Measurements from ENCODE around the gene SCYGR5. TPM values are rescaled to one million over a fixed set of nuclear protein-coding genes. Genes with fewer than 3 reads are reported as not detected.

Gene SCYGR5
- total RNA-seq, 6 donors from 2014 or later: not detected

DNA sequence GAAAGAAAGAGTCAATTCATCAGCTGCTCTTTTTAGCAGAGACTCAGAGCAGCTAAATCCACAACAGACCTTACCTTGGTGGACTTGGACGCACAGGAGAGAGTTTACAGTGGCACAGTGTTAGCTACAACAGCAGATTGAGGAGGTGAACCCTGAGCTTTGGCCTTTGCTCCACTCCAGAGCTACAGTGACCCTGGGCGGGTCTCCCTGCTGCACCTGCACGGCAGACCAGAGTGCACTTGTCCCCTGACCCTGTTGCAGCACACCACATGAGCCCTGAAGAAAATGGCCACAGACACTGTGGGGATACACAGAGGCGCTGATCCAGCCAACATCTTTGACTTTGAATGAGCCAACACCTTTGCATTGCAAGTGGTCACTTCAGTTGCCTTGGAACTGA is 40.3 kb downstream of the SCYGR5 start:
- Histone ChIP-seq H3K4me1 (peaks cover 0 to 7% (median 2%) of the 10 kb centered on the region in 4 donors), H3K27me3 (no peaks in the 10 kb centered on the region), H3K27ac (no peak overlapping the region), H3K4me3 (no peak overlapping the region), H3K9me3 (no peaks in the 10 kb centered on the region), H3K36me3 (no peaks in the 10 kb centered on the region)
- DNase-seq: peak in 1 of 2 donors; percentile 19
- no peak for ATAC-seq (ENCODE audit: low FRiP score in 2 of 2)
- TF ChIP-seq POLR2A (IDR thresholded peaks at IDR 0.05) (no peak), POLR2AphosphoS5 (IDR thresholded peaks at IDR 0.05) (no peak), CTCF (IDR thresholded peaks at IDR 0.05) (no peak), EP300 (IDR thresholded peaks at IDR 0.05) (no peak)
- 87 to 94% methylated on average over 4 of the region's 4 CpGs for WGBS, 2 donors

- no peak for DNase-seq
- no peak for ATAC-seq (ENCODE audit: low FRiP score in 2 of 2)
- Histone ChIP-seq H3K36me3 (no peaks in the 10 kb centered on the region), H3K27ac (no peak overlapping the region), H3K9me3 (no peaks in the 10 kb centered on the region), H3K4me1 (peaks cover 0 to 7% (median 2%) of the 10 kb centered on the region in 4 donors), H3K4me3 (no peak overlapping the region), H3K27me3 (no peaks in the 10 kb centered on the region)
- 81 to 93% methylated on average over 6 of the region's 6 CpGs for WGBS, 2 donors
- TF ChIP-seq CTCF (IDR thresholded peaks at IDR 0.05) (no peak), POLR2AphosphoS5 (IDR thresholded peaks at IDR 0.05) (no peak), EP300 (IDR thresholded peaks at IDR 0.05) (no peak), POLR2A (IDR thresholded peaks at IDR 0.05) (no peak)
These were observed 40.8 kb downstream of the SCYGR5 start for GRCh38 chr2:227707390-227707789.

DNA sequence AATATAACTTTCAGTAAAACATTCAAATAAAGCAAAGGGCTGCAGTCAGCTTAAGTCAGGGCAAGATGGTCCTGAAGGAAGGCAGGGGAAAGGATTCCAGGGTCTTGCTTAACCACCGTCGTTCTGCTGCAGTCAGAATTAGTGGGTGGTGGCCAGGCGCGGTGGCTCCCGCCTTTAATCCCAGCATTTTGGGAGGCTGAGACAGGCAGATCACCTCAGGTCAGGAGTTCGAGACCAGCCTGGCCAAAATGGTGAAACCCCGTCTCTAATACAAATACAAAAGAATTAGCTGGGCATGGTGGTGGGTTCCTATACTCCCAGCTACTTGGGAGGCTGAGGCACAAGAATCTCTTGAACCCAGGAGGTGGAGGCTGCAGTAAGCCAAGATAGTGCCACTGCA is 44.4 kb downstream of the SCYGR5 start:
- no peak overlapping the region for H3K27ac ChIP-seq
- H3K4me3 ChIP-seq: no peak overlapping the region
- no peak for ATAC-seq (ENCODE audit: low FRiP score in 2 of 2)
- no peaks in the 10 kb centered on the region for H3K4me1 ChIP-seq
- TF ChIP-seq POLR2A (IDR thresholded peaks at IDR 0.05) (no peak), CTCF (IDR thresholded peaks at IDR 0.05) (no peak), EP300 (IDR thresholded peaks at IDR 0.05) (no peak), POLR2AphosphoS5 (IDR thresholded peaks at IDR 0.05) (no peak)
- H3K27me3 ChIP-seq: no peaks in the 10 kb centered on the region
- H3K9me3 ChIP-seq: no peaks in the 10 kb centered on the region
- 90 to 92% methylated on average over 7 of the region's 7 CpGs for WGBS, 2 donors
- DNase-seq: no peak
- no peaks in the 10 kb centered on the region for H3K36me3 ChIP-seq

- no peak for TF ChIP-seq POLR2A (IDR thresholded peaks at IDR 0.05)
- TF ChIP-seq CTCF (IDR thresholded peaks at IDR 0.05): no peak
- TF ChIP-seq EP300 (IDR thresholded peaks at IDR 0.05): no peak
- TF ChIP-seq POLR2AphosphoS5 (IDR thresholded peaks at IDR 0.05): no peak
- no peak for ATAC-seq (ENCODE audit: low FRiP score in 2 of 2)
These were observed 46.7 kb downstream of the SCYGR5 start for GRCh38 chr2:227713291-227713690.

DNA sequence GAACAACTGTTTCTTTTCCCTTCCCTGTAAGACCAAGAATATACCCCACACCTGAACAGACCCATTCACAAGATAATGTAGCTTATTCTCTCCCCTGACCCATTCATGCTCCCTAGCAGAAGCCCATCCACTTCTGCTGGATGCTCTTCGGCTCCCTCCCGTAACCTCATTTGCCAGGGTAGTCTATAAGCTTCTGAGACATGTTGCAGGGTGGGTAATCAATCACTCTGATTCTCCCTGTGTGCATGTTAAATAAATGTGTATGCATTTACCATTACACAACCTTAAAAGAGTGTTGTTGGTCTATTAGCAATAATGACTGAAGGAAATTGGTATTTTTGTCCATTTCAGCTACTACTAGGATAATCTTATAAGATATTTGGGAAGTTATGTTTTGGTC is 49.9 kb downstream of the SCYGR5 start:
- TF ChIP-seq POLR2AphosphoS5 (IDR thresholded peaks at IDR 0.05) (no peak), CTCF (IDR thresholded peaks at IDR 0.05) (no peak), POLR2A (IDR thresholded peaks at IDR 0.05) (no peak), EP300 (IDR thresholded peaks at IDR 0.05) (no peak)
- peaks cover 0 to 4% (median 0%) of the 10 kb centered on the region in 4 donors for H3K27me3 ChIP-seq
- no peaks in the 10 kb centered on the region for H3K36me3 ChIP-seq
- H3K27ac ChIP-seq: no peak overlapping the region
- H3K9me3 ChIP-seq: no peaks in the 10 kb centered on the region
- peak overlapping the region in 1 of 4 donors; percentile 57 for H3K4me3 ChIP-seq
- peaks cover 0 to 14% (median 2%) of the 10 kb centered on the region in 4 donors for H3K4me1 ChIP-seq
- DNase-seq (no peak), ATAC-seq (ENCODE audit: low FRiP score in 2 of 2) (no peak)
- 86 to 94% methylated on average over 2 of the region's 2 CpGs for WGBS, 2 donors

More at GRCh38 chr2:227713291-227713690, 46.7 kb downstream of the SCYGR5 start:
- H3K4me3 ChIP-seq: no peak overlapping the region
- H3K36me3 ChIP-seq: no peaks in the 10 kb centered on the region
- H3K27ac ChIP-seq: no peak overlapping the region
- H3K27me3 ChIP-seq: peaks cover 0 to 4% (median 0%) of the 10 kb centered on the region in 4 donors
- DNase-seq: no peak
- WGBS, 2 donors: 91 to 95% methylated on average over 1 of the region's 1 CpG
- peaks cover 0 to 10% (median 2%) of the 10 kb centered on the region in 4 donors for H3K4me1 ChIP-seq
- no peaks in the 10 kb centered on the region for H3K9me3 ChIP-seq
